Articular chondrocyte of knee joint (primary cell): Measurements from ENCODE around the gene RBP3. TPM values are rescaled to one million over a fixed set of nuclear protein-coding genes. Genes with fewer than 3 reads are reported as not detected.

Source experiments
- total RNA-seq: library from RNA; depleted of rRNA; stranded (reverse); fragments of >200 nt; gene quantifications from 2 replicates; pipeline ENCODE4 v1.2.3, GENCODE V29; 2012

RBP3 gene
- total RNA-seq: not detected in 2 replicates

GRCh38 chr10:47348138-47348651 is at the start of gene RBP3:
TSS of gene RBP3 (plus strand) at chr10:47348363. CDS start at chr10:47348485, 122 bp downstream.

GRCh38 chr10:47299611-47300428 is 48.3 kb upstream of the RBP3 start, which contains the start of gene GDF10:
TSS of gene GDF10 (plus strand) at chr10:47300197. CDS start at chr10:47300652, 455 bp downstream.

GRCh38 chr10:47322300-47323061 is 25.7 kb upstream of the RBP3 start, which contains the start of gene GDF2:
TSS of gene GDF2 (plus strand) at chr10:47322454. CDS start at chr10:47322669, 215 bp downstream.

GRCh38 chr10:47384148-47384921 is 36.2 kb downstream of the RBP3 start, which contains the start of gene ZNF488:
TSS of gene ZNF488 (minus strand) at chr10:47384293. CDS start at chr10:47368829, 15,464 bp downstream.

Other genes starting within 250 kb of the RBP3 start
- 0.39 and 0.76 TPM in 2 replicates for gene GDF10, start 48.2 kb upstream of the RBP3 start, total RNA-seq
- not detected in 2 replicates for gene GDF2, start 25.9 kb upstream of the RBP3 start, total RNA-seq
- 0.11 and 0.13 TPM in 2 replicates for gene ZNF488, start 35.9 kb downstream of the RBP3 start, total RNA-seq
- 0.22 and 0.39 TPM in 2 replicates for gene ANXA8, start 135.8 kb downstream of the RBP3 start, total RNA-seq
- gene FAM25G, start 143.3 kb downstream of the RBP3 start, total RNA-seq: not detected in 2 replicates
- gene AGAP9, start 175.3 kb downstream of the RBP3 start, total RNA-seq: 4.8 and 7.5 TPM in 2 replicates